Neural progenitor cell (in vitro differentiated cells): ENCODE measurements around the gene DRGX.

ENCODE experiments used
- EZH2 ChIP-seq: fragments of 200-600 bp; sonication (generic); IDR thresholded peaks from 2 replicates; pipeline ENCODE4 v1.6.1; 2017; ENCODE audit warnings: antibody characterized with exemption, mild to moderate bottlenecking, moderate library complexity
- EZH2phosphoT487 ChIP-seq: fragments of 200-600 bp; sonication (generic); IDR thresholded peaks from 2 replicates; pipeline ENCODE4 v1.6.1; 2017; ENCODE audit warnings: antibody characterized with exemption
- TF ChIP-seq, protein P1 (sequence below): fragments of 200-600 bp; sonication (generic); IDR thresholded peaks from 2 replicates; pipeline ENCODE4 v1.5.1; 2017; ENCODE audit warnings: antibody characterized with exemption, mild to moderate bottlenecking

DNA sequence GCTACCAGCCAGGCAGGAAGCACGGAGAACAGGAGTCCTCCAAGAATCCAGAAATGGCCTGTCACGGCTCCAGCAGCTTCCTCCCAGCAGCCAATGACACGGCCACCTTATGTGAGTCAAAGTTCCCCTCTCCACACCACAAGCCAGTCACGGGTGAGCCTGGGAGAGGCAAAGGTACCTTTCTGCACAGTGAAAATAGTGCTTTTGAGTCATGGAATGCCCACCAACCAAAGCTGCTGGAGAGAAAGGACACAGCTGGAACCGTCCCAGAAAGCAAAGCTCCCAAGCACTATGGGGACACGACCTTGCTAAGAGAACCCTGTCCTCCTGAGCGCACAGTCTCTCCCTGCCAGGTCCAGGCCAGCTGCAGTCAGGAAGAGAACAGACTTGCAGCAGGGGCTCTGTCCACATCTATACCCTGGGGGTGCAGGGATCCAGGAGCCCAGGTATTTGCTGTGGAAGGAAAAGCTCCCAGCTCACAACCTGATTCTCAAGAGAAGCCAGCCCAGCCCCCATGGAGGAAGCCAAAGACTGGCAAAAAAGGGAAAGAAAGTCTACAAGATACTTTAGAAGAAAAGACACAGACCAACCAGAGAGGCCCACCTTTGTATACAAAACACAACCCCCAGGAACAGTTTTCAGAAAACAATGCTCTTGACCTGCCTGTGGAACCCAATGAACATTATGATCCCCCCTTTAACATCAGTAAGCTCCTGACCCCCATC is 72.6 kb downstream of the DRGX start:
- TF ChIP-seq, protein P1, sequence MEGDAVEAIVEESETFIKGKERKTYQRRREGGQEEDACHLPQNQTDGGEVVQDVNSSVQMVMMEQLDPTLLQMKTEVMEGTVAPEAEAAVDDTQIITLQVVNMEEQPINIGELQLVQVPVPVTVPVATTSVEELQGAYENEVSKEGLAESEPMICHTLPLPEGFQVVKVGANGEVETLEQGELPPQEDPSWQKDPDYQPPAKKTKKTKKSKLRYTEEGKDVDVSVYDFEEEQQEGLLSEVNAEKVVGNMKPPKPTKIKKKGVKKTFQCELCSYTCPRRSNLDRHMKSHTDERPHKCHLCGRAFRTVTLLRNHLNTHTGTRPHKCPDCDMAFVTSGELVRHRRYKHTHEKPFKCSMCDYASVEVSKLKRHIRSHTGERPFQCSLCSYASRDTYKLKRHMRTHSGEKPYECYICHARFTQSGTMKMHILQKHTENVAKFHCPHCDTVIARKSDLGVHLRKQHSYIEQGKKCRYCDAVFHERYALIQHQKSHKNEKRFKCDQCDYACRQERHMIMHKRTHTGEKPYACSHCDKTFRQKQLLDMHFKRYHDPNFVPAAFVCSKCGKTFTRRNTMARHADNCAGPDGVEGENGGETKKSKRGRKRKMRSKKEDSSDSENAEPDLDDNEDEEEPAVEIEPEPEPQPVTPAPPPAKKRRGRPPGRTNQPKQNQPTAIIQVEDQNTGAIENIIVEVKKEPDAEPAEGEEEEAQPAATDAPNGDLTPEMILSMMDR, result no peak
- TF ChIP-seq EZH2 (no peak), EZH2phosphoT487 (no peak)
